GM19035 (cell line): ENCODE results near the gene SMU1.
"Not testable (repeated sequence)": the region's sequence is repeated elsewhere in the genome, so short reads cannot be mapped to it uniquely, and the experiment has no call there.

Experiments used
- ATAC-seq: cut with Tn5 transposase; IDR thresholded peaks from one replicate; pipeline ENCODE4 v1.9.1; 2021; ENCODE audit not compliant: unreplicated experiment

Gene SMU1

DNA sequence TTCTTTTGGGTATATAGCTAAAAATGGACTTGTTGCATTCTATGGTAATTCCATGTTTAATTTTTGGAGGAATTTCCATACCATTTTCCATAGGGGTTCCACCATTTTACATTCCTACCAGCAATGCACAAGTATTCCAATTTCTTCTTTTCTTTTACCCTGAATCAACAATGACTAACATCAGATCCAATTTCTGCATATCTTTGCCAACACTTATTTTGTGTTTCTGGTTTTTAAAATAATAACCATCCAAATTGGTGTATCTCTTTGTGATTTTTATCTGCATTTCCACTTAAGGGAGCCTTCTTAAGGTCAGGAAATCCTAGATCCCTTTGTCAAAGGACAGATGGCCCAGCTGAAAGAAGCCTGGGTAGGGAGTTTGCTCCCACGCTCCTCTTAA, 29.5 kb upstream of the SMU1 start:
- ATAC-seq, result no peak

DNA sequence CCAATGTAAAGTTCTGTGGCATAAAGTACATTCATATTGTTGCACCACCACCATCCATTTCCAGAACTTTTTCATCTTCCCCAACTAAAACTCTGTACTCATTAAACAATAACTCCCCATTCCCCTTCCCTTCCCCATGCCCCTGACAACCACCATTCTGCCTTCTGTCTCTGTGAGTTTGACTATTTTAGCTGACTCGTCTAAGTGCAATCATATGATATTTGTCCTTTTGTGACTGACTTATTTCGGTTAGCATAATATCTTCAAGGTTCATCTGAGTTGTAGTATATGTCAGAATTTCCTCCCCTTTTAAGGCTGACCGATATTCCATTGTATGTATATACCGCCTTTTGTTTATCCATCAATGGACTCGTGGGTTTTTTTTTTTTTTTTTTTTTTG, 29.0 kb upstream of the SMU1 start:
- no peak for ATAC-seq

DNA sequence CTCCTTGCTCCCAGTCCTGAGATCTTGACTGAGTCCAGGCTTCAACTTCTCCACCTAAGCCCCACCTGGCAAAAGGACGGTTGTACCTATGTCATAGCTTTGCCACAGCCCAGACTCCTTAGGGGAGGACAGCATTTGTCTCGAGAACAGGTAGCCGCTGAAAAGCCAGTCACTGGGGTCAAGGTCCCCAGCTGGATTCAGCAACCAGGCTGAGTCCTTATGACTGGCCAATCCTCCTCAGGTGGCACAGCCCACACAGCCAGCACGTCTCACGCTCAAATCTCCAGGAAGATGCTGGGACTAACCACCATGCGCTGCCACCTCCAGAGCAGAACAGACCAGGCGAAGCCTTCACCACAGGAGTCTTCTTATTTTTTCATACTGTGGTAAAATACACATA, 27.9 kb upstream of the SMU1 start:
- no peak for ATAC-seq

DNA sequence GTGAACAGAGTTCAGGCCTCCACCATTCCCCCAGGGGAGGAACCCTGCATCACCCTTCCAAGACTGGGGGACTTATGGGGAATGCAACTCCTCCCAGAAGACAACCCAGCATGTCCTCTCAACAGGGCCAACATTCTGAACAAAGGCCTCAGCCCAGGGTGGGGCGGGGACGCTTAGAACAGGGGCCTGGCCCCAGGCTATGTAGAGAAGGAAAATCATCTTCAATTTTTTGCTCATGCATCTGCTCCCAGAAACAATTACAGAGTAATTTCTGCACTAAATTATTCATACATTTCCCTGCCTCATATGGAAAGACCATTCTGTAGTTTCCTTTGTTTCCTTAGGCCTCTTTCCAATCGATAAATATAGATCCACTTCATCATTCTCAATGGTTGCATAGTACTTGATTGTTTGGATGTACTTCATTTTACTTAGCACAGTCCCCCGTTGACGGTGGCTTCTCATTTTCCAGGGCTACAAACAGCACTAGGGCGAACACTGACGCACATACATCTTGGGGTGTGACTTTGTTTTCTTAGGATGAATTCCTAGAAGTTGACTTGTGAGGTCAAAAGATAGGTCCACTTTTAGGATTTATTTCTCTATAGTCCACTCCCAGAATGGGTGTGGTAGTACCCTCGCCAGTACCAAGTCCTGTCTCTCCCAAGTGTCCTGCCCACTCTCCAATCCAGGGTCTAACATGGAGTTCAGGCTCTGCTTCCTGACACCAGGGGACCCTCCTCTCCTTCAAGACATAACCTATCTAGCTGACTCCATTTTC, 27.2 kb upstream of the SMU1 start:
- ATAC-seq, result no peak

DNA sequence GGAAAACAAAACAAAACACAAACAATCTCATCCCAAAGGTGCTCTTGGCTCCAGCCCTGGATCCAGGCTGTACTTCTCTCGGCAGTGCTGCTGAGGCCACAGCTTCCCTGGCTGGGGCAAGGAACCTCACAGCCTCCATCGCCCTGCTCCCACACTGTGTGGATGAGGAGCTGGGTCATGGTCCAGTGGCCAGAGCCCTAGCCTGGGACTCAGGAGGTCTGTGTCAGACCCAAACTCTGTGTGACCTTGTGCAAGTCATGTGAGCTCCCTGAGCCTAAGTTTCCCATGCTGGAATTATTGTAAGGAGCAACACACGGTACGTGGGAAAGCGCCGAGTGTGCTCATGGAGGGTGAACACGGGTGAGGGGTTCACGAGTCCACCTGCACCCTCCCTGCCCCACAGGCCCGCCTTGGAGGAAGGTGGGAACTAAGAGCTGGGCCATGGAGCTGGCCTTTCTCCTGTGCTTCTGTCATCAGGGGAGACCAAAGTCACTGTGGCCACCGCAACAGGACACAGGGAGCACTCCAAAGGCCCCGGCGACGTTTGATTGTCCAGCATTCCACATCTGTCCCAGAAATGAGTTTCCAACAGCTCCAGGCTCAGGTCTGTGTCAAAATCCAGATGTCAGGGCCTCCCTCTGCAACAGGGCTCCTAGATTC, 26.2 kb upstream of the SMU1 start:
- ATAC-seq, result no peak

DNA sequence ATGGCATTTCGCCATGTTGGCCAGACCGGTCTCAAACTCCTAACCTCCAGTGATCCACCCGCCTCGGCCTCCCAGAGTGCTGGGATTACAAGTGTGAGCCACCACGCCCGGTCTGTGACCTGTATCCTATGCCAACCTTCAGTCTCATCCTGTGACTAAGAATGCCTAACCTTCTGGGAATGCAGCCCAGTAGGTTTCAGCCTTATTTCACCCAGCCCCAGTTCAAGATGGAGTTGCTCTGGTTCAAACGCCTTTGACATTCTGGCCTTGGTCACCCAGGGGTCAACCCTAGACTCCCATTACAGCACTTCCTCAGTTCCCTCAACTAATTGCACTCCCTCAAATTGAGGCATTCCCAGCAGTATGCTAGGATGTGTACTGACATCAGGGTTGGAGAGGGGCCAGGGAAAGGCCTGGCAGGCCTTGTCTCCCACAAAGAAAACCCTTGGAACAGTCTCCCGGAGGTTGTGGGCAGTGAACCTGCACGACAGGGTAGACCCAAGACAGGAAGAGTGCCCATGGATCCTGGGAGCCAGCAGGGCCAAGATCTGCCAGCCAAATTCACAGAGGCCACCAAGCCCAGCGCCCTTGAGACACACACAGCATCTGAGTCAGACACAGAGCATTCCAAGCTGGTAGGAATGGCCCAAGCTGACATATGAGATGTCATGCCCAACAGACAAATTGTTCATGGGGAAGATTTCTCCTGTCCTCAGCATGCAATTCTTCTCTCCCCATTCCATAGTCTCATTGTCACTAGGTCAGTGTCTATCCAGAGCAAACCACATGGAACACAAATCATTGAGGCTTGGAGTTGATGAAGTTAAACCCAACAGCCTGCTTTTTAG, 24.9 kb upstream of the SMU1 start:
- ATAC-seq, result no peak

DNA sequence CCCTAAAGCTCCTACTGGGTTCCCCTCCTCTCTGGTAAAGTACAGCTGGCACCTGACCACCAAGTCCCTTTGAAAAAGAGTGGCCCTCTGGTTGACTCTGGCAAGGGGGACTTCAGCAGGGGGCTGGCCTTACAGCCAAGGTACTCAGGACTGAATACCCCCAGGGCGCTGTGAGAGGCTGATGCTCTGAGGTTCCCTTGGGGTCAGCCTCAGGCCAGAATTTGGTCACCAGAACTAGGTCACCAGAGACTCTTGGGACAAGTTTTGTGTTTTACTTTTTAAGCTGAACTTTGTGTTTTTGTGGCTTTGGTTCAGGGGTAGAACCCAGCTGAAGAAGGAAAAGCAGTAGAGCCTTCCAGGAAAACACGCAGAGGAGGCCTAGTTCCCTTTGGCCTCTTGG, 23.3 kb upstream of the SMU1 start:
- ATAC-seq, result no peak

DNA sequence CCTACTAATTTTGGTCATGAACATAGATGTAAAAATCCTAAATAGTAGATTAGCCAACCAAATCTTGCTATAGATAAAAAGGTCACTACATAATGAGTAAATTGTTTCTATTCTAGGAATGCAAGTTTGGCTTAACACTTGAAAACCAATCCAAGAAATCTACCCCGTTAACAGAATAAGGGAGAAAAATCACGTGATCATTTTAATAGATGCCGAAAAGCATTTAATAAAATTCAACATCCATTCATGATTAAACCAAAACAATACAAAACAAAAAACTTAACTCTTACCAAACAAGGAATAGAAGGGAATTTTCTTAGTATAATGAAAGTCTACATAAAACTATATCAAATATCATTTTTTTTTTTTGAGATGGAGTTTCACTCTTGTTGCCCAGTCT, 20.7 kb upstream of the SMU1 start:
- no peak for ATAC-seq

DNA sequence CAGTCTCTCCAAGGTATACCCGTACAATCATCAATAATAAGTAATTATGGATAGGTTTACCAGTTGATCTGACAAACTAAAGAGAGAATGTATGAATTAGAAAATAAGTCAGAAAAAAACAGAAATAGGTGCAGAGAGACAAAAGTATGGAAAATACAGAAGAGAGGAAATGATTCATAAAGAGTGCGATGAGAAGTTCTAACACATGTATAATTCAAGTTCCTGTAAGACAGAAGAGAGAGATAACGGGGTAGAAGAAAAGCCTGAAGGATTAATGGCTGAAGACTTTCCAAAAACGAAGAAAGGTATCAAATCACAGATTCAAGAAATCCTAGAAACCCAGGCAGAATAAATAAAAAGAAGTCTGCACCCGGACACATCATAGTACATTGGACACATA, 16.2 kb upstream of the SMU1 start:
- no peak for ATAC-seq

DNA sequence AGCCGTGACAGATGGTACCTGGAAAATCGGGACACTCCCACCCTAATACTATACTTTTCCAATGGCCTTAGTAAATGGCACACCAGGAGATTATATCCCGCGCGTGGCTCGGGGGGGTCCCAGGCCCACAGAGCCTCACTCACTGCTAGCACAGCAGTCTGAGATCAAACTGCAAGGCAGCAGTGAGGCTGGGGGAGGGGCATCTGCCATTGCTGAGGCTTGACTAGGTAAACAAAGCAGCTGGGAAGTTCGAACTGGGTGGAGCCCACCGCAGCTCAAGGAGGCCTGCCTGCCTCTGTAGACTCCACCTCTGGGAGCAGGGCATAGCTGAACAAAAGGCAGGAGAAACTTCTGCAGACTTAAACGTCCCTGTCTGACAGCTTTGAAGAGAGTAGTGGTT, 9.2 kb upstream of the SMU1 start:
- ATAC-seq, result not testable (repeated sequence)

DNA sequence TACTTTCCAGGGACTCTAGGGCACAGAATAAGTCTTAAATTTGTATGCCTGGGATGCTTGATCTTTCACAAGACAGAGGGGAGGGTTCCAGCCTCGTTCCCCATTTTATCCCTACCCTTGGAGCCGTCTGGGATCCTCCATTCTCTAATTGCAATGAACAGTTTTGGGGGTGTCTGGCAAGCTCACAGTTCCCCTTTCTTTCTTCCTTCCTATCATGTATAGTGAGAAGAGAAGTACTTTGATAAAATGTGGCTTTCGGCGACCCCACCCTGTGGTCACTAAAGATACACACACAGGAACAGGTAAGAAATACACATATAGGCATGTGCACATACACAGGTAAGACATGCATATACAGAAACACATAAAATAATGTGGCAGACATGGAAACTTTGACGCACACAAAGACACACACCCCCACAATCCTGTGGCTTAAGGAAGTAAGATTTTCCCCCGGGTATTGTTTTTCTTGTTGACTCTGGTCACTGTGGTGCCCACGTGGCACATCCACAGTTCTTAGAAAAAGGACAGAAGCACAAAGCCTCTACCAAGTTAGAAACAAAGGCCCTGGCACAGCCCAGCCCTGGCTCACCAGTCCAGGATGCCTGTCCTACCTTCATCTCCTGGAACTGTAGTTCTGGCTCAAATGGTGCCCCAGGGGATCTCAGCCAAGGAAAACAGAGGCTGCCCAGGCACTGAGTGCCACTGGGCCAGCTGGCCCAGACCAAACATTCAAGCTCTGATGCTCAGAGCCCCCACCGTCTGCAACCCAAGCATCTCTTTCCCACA, 6.3 kb upstream of the SMU1 start:
- no peak for ATAC-seq

DNA sequence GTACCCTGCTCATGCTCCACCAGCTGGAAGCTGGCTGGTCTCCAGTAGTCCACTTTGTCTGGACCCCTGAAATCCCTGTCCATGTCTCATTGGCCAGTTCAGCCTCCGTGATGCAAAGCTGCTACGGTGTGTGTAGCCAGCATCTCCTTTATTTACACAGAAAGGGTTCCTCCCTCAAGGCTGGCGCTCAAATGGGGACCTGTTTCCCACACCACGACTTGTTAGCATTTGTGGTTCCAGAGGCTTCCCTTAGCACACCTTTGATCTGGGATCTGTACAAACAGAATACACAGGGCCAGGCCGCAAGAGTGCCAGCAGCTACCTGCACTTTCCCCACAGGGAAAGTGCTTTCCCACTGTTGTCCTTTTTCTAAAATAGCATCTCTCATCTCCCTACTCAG, 5.7 kb upstream of the SMU1 start:
- no peak for ATAC-seq

DNA sequence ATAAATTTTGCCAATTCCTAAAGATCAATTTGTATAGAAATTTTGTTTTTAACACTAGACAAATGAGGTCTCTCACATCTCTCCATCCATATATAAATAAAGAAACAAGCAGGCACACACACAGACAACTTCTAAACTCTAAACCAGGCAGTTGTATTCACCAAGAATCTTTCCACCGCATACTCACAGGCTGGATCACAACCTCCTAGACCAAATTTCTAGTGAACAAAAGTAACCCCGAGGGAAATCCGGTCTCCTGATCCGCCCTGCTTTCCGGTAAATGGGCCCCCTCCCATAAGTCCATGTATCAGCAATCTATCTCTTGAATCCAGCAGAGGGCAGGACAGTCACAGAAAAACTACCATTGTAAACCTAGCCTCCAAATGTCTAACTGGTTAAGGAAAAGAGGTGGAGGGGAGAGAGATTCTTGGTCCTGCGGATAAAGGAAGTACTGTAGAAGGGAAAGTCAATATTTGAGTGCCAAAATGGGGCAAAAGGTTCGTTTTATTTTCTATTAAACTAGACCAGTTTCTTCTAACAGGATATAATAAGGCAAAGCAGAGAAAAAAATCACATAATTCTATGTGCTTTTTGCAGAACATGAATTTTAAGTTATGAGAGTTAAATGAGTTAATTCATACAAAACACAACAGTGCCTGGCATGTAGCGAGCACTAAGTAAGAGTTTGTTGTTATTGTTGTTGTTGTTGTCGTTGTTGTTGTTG, 4.8 kb upstream of the SMU1 start:
- no peak for ATAC-seq

DNA sequence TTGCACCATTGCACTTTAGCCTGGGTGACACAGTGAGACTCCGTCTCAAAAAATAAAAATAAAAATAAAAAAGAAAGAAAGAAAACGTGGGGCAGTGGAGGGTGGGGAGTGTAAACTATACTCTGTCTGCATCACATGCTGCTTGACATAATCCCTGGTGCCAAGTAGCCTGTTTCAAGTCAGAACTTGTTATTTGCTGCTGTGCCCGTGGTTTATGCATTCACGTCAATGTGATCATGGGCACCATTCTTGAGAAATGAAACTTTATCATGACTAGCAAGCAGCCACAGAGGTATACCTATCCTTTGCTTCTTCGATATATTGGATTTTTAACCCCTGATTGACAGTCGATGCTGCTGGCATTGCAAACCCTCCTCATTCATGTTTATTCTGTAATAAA, 4.1 kb upstream of the SMU1 start:
- ATAC-seq, result no peak

DNA sequence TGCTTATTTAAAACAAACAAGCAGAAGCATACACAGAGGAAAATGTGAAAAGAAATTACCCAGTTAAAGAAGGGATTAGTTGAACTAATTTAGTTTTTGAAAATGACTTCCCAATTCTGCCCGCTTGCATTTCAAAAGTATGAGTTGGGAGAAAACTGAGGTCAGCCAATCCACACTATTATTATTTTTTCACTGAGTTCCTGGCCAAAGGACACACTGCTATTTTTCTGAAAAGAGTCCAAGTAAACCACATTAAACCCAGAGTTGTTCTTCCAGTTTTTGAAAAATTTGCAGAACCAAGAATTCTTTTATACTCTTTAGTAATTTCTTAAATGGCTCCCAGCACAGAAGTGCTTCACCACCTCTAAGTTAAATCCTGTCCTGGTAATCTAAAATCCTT, 7.5 kb downstream of the SMU1 start:
- no peak for ATAC-seq

DNA sequence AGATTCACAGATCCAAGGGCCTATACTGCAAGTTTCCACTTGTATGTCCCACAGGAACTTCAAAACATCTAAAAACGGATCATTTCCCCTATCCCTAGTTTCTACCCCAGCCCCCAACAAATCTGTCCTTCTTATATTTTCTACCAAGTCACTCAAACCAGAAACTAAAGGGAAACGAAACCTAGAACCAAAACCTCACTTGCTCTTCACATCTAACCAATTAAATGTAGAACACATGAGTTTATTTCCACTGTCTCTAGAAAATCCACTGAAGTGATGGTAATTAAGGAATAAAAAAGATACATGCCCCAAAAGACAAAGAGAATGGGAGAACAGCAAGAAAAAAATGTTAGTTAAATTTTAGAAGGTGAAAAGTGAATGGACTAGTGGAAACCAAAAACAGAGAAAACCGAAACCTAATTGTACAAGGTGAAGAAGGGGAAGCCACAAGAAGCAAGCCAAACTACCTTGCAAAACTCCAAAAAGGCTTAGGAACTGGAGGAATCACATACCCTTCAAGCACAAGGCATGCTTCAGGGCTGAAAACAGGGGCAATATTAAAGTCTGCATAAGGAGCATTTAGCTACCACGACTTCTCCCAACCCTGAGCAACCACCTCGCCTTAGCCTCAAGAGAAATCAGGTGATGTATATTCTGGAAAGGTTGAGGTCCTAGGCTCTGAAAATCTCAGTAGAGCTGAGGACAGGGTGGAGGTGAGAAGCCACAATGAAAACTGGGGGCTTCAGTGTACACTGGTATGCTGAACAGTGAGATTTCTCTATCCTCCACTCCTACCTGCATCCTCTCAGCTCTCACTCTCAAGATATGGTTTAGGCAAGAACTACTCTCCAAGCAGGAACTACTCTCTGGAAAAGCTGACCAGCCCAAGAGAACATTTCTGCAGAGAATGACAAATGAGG, 11.1 kb downstream of the SMU1 start:
- peak; percentile 73 for ATAC-seq

DNA sequence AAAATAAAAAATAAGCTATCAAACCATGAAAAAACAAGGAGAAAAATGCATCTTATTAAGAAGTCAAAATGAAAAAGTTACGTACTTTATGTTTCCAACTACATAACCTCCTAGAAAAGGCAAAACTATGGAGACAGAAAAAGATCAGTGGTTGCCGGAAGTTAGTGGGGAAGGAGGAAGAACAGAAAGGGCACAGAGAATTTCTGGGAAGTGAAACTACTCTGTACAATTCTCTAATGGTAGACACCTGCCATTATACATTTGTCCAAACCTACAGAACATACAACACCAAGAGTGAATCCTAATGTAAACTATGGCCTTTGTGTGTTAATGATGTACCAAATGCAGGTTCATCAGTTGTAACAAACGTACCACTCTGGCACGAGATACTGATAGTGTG, 25.3 kb downstream of the SMU1 start:
- ATAC-seq, result no peak

DNA sequence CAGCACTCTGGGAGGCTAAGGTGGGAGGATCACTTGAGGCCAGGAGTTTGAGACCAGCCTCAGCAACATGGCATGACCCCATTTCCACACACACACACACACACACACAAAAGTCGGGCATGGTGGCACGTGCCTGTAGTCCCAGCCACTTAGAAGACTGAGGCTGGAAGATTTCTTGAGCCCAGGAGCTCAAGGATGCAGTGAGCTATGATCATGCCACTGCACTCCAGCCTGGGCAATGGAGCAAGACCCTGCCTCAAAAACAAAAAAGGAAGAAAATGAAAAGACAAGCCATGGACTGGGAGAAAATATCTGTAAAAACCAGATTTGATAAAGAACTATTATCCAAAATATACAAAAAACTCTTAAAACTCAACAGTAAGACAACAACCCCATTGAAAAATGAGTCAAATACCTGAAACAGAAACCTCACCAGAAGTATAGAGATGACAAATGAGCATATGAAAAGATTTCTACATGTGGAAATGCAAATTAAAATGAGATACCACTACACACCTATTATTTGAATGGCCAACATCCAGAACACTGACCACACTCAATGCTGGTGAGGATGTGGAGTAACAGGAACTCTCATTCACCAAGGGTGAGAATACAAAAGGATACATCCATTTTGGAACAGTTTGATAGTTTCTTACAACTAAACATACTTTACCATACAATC, 26.7 kb downstream of the SMU1 start:
- peak; percentile 82 for ATAC-seq

DNA sequence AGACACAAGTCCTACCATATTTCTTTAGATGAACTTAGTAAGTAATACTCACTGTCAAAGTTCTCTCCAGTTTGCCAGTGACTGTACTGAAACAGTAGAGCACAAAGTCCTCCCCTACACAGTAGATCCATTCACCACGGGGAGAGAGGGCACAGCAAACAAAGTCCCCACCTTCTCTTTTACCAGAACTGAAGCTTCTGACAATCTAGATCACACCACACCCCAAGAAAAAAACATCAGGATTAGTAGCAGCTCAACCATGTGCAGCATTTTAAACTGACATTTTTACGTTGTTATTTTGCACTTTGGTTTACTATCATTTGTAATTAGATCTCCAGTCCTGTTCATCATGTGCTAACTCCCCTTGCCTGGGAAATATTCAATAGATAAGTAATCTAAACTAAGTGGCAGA, 28.4 kb downstream of the SMU1 start:
- no peak for ATAC-seq
